Cardiac fibroblast (primary cell): ENCODE measurements around the gene MAP2K2.
A peak's percentile ranks its signal among the peaks of the same experiment; 100 is the strongest.
"Not testable (repeated sequence)": the region's sequence is repeated elsewhere in the genome, so short reads cannot be mapped to it uniquely, and the experiment has no call there.

Experiments used
- DNase-seq, 2 donors: peaks; one replicate each; pipeline versions ENCODE4 v3.0.0 to v3.0.0-alpha.2; 2010; ENCODE audit warnings: low read depth in 2 of 2
- H3K4me3 ChIP-seq, 2 donors: replicated peaks in 1 of 2; 1 replicate in 1 of 2; 2 replicates in 1 of 2; pipeline ENCODE4 v1.5.1; 2011; ENCODE audit warnings: low read depth in 2 of 2, low read length in 2 of 2, mild to moderate bottlenecking in 2 of 2, moderate library complexity in 1 of 2
- TF ChIP-seq, protein P1 (sequence below): IDR thresholded peaks from one replicate; pipeline ENCODE4 v1.5.1; 2011; ENCODE audit warnings: low read depth, mild to moderate bottlenecking, low read length, inconsistent platforms

The MAP2K2 gene

DNA sequence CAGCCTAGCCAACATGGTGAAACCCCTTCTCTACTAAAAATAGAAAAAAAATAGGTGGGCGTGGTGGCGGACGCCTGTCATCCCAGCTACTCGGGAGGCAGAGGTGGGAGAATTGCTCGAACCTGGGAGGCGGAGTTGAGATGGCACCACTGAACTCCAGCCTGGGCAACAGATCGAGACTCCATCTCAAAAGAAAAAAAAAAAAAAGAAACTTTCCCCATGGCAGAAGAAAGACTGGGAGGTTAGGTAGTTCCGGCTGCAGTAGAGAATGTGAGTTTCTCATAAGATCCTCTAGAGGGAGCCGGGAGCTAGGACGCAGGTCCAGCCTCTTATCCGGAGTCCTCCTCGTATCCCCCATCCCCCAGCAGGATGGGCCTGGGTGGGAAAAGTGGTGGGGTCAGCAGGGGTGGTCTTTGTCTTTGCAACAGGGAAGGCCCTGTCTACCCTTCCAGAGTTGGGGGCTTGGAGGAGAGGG, 16.4 kb upstream of the MAP2K2 start:
- TF ChIP-seq, protein P1, sequence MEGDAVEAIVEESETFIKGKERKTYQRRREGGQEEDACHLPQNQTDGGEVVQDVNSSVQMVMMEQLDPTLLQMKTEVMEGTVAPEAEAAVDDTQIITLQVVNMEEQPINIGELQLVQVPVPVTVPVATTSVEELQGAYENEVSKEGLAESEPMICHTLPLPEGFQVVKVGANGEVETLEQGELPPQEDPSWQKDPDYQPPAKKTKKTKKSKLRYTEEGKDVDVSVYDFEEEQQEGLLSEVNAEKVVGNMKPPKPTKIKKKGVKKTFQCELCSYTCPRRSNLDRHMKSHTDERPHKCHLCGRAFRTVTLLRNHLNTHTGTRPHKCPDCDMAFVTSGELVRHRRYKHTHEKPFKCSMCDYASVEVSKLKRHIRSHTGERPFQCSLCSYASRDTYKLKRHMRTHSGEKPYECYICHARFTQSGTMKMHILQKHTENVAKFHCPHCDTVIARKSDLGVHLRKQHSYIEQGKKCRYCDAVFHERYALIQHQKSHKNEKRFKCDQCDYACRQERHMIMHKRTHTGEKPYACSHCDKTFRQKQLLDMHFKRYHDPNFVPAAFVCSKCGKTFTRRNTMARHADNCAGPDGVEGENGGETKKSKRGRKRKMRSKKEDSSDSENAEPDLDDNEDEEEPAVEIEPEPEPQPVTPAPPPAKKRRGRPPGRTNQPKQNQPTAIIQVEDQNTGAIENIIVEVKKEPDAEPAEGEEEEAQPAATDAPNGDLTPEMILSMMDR, result peak; percentile 77
- DNase-seq, result peak; percentile 77 to 83
- no peak overlapping the region for H3K4me3 ChIP-seq

DNA sequence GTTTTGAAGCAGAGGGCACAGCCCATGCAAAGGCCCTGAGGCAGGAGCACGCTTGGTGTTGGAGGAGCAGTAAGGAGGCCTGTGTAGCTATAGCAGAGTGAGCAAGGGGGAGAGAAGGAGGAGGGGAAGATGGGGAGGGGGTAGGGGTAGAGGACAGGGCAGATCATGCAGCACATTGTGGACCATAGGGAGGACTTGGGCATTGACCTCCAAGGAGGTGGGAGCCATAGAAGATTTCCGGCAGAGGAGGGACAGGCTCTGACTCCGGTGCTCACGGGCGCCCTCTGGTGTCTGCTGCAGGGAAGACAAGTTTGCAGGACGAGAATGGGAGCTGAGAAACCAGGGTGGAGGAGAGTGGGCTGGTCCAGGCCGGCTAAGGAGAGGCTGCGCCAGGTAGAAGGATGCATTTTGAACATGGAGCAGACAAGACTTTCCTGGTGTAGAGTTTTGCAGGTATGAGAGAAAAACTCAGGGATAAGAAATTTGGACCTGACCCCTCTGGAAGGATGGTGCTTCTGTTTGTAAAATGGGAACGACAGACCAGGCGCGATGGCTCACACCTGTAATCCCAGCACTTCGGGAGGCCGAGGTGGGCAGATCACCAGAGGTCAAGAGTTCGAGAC, 15.8 kb upstream of the MAP2K2 start:
- DNase-seq, result peak; percentile 67 to 75
- TF ChIP-seq, protein P1, result peak; percentile 94
- H3K4me3 ChIP-seq, result no peak overlapping the region

DNA sequence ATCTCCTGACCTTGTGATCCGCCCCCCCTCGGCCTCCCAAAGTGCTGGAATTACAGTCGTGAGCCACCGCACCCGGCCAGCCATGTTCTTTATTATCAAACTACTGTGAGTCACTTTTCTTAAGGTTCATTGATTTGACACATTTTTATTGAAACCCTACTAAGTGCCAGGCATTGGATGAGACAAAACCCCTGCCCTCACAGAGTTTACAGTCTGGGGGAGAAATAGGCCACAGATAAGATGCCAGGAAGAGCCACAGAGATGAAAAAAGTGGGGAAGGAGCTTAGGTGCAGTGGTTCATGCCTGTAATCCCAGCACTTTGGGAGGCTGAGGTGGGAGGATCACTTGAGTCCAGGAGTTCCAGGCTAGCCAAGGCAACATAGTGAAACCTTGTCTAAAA, 14.5 kb upstream of the MAP2K2 start:
- no peak for DNase-seq
- no peak overlapping the region for H3K4me3 ChIP-seq
- TF ChIP-seq, protein P1, result no peak

DNA sequence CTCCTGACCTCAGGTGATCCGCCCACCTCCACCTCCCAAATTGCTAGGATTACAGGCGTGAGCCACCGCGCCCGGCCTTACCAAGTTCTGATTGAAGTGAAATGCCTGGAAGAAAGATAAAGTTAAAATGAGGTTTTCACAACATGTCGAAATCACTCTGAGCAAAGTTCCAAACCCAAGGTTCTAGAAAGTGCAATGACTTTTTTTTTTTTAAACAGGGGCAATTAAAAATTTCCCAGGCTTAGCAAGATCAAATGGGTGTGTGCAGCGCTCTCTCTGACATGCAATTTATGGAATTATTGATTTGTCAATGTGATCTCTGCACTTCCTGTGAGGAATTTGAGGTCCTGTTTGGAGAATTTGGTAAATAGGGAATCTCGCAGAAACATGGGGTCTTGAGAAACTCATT, 12.8 kb upstream of the MAP2K2 start:
- no peak overlapping the region for H3K4me3 ChIP-seq
- no peak for DNase-seq
- TF ChIP-seq, protein P1, result no peak

DNA sequence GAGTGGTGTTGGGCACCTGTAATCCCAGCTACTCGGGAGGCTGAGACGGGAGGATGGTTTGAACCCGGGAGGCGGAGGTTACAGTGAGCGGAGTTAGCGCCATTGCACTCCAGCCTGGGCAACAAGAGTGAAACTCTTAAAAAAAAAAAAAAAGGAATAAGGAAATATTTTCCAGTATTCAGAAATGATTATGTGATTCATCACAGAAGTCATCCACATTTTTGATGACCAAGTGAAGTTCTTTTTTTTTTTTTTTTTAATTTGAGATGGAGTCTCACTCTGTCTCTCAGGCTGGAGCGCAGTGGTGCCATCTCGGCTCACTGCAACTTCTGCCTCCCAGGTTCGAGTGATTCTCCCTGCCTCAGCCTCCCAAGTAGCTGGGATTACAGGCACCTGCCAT, 11.5 kb upstream of the MAP2K2 start:
- H3K4me3 ChIP-seq, DNase-seq: not testable (repeated sequence)

DNA sequence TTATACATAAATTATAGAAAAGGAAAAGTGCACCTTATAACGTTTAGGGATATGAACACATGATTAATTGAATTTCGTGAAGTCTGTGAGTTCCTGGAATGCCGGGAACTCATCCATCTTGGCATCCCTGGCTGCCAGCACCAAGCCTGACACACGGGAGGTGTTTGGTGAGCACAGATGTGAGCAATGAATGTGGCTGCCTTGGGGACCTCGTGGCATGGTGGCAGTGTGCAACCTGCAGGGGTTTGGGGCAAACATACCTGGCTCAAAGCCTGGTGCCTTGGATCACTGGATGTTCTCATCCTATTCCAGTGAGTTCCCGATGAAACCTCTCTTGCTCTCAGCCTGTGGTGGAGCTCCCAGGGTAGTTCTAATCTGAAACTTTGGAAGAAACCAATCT, 10.4 kb upstream of the MAP2K2 start:
- DNase-seq, result no peak
- TF ChIP-seq, protein P1, result no peak

DNA sequence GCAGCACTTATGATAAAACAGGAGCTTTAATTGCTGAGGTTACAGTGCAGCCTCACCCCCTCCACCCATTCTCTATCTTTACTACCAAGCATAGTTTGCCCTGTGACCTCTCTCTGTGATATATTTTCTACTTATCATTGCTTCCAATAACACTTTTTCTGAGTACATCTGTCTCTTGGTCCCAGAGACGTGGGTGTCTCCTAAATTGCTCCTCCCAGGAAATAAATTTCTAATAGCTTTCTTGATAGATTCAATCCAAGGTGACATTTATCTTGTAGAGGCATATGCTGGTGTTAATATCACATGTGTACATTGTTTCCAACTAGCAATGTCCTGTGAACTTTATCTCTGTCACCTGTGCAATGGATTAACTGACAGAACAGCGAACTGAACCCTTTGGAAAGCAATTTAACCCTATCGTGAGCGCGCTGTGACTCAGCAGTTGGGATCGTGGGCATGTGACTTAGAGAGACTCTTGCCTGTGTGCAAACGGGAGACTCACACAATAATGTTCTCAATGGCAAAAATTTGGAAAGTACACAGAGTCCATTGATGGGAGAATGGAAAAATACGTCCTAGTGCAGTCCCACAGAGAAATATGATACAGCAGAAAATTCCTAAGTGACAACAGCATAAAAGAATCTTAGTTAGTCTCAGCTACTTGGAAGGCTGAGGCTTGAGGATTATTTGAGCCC, 7.0 kb upstream of the MAP2K2 start:
- peak; percentile 74 to 90 for DNase-seq
- TF ChIP-seq, protein P1, result no peak
- no peak overlapping the region for H3K4me3 ChIP-seq

More for the DNA sequence above, 10.4 kb upstream of the MAP2K2 start:
- H3K4me3 ChIP-seq, result no peak overlapping the region

DNA sequence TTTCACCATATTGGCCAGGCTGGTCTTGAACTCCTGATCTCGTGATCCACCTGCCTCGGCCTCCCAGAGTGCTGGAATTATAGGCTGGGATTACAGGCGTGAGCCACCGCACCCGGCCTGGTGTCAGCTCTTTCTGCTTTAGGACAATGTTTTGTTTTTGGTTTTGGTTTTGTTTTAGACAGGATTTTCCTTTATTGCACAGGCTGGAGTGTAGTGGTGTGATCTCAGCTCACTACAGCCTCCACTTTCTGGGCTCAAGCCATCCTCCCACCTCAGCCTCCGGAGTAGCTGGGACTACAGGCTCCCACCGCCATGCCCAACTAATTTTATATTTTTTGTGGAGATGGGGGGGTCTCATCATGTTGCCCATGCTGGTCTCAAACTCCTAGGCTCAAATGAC, 5.1 kb upstream of the MAP2K2 start:
- DNase-seq, H3K4me3 ChIP-seq: not testable (repeated sequence)

DNA sequence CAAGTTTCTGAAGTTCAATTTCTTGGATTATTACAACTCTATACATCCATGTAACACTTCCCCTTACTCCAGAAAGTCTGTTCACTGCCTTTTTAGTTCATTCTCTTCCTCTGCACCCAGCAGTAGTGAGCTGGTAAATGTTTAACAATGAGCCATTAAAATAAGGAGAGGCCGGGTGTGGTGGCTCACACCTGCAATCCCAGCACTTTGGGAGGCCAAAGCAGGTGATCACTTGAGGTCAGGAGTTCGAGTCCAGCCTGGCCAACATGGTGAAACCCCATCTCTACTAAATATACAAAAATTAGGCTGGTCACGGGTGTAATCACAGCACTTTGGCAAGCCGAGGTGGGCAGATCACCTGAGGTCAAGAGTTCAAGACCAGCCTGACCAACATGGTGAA, 3.4 kb upstream of the MAP2K2 start:
- H3K4me3 ChIP-seq, DNase-seq: not testable (repeated sequence)
